ENCODE data around the gene SNCA. TPM values are rescaled to one million over a fixed set of nuclear protein-coding genes. Genes with fewer than 3 reads are reported as not detected.

The SNCA gene
- total and polyA plus RNA-seq, 12 donors = 1.5 to 28.6 (median 4.7) TPM; not detected in 1

DNA sequence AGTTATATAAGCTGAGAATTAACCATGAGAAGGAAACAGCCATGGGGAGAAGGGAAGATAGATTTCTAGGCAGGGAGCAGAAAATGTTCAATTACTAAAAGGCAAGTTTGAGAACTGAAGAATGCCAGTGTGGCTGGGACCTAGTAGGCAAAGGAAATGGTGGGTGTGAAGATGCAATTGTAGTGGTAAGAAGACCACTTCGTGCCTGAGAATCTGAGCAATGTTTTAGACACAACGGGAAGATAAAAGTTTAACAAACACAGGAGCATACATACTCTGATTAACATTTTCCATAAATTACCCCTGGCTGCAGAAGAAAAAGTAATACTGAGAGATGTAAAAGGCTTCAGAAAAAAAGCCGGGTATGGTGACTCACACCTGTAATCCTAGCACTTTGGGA lies 39.6 kb upstream of the SNCA start:
- H3K4me1 ChIP-seq (replicated peaks in 1 of 2) = no peaks in the 10 kb centered on the region
- TF ChIP-seq, protein P1, sequence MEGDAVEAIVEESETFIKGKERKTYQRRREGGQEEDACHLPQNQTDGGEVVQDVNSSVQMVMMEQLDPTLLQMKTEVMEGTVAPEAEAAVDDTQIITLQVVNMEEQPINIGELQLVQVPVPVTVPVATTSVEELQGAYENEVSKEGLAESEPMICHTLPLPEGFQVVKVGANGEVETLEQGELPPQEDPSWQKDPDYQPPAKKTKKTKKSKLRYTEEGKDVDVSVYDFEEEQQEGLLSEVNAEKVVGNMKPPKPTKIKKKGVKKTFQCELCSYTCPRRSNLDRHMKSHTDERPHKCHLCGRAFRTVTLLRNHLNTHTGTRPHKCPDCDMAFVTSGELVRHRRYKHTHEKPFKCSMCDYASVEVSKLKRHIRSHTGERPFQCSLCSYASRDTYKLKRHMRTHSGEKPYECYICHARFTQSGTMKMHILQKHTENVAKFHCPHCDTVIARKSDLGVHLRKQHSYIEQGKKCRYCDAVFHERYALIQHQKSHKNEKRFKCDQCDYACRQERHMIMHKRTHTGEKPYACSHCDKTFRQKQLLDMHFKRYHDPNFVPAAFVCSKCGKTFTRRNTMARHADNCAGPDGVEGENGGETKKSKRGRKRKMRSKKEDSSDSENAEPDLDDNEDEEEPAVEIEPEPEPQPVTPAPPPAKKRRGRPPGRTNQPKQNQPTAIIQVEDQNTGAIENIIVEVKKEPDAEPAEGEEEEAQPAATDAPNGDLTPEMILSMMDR (IDR thresholded peaks at IDR 0.05) = no peak
- no peak for TF ChIP-seq POLR2A (IDR thresholded peaks at IDR 0.05)
- no peak overlapping the region for H3K4me3 ChIP-seq
- no peaks in the 10 kb centered on the region for H3K27me3 ChIP-seq
- no peaks in the 10 kb centered on the region for H3K9me3 ChIP-seq (replicated peaks in 1 of 3)
- no peaks in the 10 kb centered on the region for H3K36me3 ChIP-seq (replicated peaks in 1 of 2)
- no peak overlapping the region for H3K27ac ChIP-seq
- intact Hi-C loops (cut with DNase I) = no loop called here
- no peak for DNase-seq
- WGBS, 4 donors = 76 to 87% (median 79%) methylated on average over 3 of the region's 3 CpGs

DNA sequence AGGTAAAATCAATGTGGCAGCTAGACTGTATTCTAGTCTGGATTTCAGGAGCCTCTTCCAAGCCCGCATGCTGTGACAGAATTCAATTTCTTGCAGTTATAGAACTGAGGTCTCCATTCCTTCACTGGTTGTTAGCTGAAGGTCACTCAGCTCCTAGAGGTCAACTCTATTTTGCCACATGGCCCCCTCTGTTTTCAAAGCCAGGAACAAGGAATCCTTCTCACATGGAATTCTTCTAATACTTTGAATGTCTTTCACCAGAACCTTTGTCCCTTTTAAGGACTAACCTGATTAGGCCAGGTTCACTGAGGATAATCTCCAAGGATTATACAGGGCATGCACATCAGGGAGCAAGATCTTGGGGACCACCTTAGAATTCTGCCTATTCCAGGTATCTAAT lies 34.2 kb upstream of the SNCA start:
- DNase-seq = no peak
- Histone ChIP-seq H3K4me3 (no peak overlapping the region), H3K27me3 (peaks cover 3% of the 10 kb centered on the region), H3K4me1 (replicated peaks in 1 of 2) (no peaks in the 10 kb centered on the region), H3K9me3 (replicated peaks in 1 of 3) (peaks cover 0 to 6% (median 0%) of the 10 kb centered on the region in 3 donors), H3K36me3 (replicated peaks in 1 of 2) (no peaks in the 10 kb centered on the region), H3K27ac (no peak overlapping the region)
- WGBS, 4 donors = 90 to 100% (median 93%) methylated on average over 1 of the region's 1 CpG
- intact Hi-C loops (cut with DNase I) = no loop called here
- TF ChIP-seq, protein P1 (IDR thresholded peaks at IDR 0.05) = no peak

DNA sequence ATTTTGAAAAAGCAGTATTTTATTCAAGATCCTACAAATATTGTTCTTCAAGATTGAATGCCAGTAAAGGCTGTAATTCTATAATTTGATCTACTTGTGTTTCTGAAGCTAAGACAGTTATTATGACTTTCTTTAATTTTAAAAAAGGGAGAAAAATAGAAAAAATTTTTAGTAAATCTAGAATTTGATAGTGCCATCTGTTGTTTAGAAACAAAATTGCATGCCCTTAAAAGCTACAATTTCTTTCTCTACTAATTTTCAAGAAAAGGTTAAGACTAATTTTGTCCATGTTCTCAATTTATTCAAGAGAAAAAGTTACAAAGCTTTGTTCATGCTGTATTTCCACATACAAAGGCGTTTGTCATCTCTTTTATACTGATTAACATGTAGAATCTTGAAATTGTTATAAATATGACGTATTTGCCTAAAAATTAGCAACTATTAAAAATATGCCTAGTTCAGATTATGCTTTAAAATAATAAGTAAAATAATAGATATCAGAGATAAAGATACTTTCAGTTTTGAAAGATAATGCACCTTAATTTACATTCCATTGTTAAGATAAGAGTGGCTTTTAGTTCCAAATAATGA lies 32.1 kb upstream of the SNCA start:
- WGBS, 4 donors = 46 to 57% (median 53%) methylated on average over 2 of the region's 2 CpGs
- intact Hi-C loops (cut with DNase I) = loop anchor here in 1 of 2 donors (10.0 kb wide), 1 partner anchor 214 kb away; no protein-coding TSS in a partner anchor

DNA sequence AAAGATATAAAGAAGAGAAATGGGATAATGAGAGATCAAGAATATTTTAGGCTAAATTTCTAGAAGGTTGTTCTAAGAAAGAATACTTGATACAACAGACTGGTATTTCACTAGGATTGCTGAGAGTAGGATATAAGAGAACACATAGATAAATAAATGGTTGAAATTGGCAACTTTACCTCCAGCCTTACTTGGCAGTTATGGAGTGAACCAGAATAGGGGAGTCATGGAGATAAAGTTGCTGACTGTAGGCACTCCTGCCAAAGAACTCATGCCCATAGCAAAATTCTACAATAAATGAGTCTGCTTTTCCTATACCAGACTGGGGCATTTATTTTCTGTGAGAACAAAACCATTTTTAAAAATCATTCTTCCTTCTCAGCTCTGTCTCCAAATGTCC lies 31.3 kb upstream of the SNCA start:
- no peak overlapping the region for H3K27ac ChIP-seq
- peaks cover 0 to 6% (median 0%) of the 10 kb centered on the region in 3 donors for H3K9me3 ChIP-seq (replicated peaks in 1 of 3)
- no peak for DNase-seq
- no peak overlapping the region for H3K4me3 ChIP-seq
- H3K27me3 ChIP-seq = peaks cover 3% of the 10 kb centered on the region
- TF ChIP-seq POLR2A (IDR thresholded peaks at IDR 0.05) = no peak
- TF ChIP-seq, protein P1 (IDR thresholded peaks at IDR 0.05) = no peak
- no peaks in the 10 kb centered on the region for H3K4me1 ChIP-seq (replicated peaks in 1 of 2)
- intact Hi-C loops (cut with DNase I) = loop anchor here in 1 of 2 donors (10.0 kb wide), 1 partner anchor 213 kb away; no protein-coding TSS in a partner anchor
- no peaks in the 10 kb centered on the region for H3K36me3 ChIP-seq (replicated peaks in 1 of 2)

More for the DNA sequence above, 32.1 kb upstream of the SNCA start:
- H3K4me3 ChIP-seq = no peak overlapping the region
- H3K9me3 ChIP-seq (replicated peaks in 1 of 3) = peaks cover 0 to 6% (median 0%) of the 10 kb centered on the region in 3 donors
- no peak overlapping the region for H3K27ac ChIP-seq
- H3K4me1 ChIP-seq (replicated peaks in 1 of 2) = no peaks in the 10 kb centered on the region
- H3K27me3 ChIP-seq = peaks cover 3% of the 10 kb centered on the region
- no peak for DNase-seq
- no peak for TF ChIP-seq POLR2A (IDR thresholded peaks at IDR 0.05)
- TF ChIP-seq, protein P1 (IDR thresholded peaks at IDR 0.05) = peak; percentile 22 to 71 (median 55)
- no peaks in the 10 kb centered on the region for H3K36me3 ChIP-seq (replicated peaks in 1 of 2)
